Endometrial microvascular endothelial cells (primary cell): Measurements from ENCODE around the gene INPP5E. TPM values are rescaled to one million over a fixed set of nuclear protein-coding genes. Genes with fewer than 3 reads are reported as not detected.

Experiments
- in situ Hi-C: cut with HindIII; loops from 2 replicates; pipeline ENCODE4 v1.10.0; 2017; ENCODE audit warnings: low sequenced_read_pairs, low pct_unique_long_range_greater_than_20kb; ENCODE audit errors: inconsistent ontology term
- total RNA-seq: library from RNA; depleted of rRNA; stranded (reverse); fragments of >200 nt; gene quantifications from one replicate; pipeline ENCODE4 v1.2.3, GENCODE V29; 2015; ENCODE audit errors: inconsistent ontology term

Gene INPP5E
- 12.0 TPM for total RNA-seq

GRCh38 chr9:136439481-136440408, at the start of gene INPP5E:
TSS of gene INPP5E (minus strand) at chr9:136439845. CDS start at chr9:136439419, 426 bp downstream.
- in situ Hi-C loops, result no loop called here

GRCh38 chr9:136488247-136489214, 48.9 kb upstream of the INPP5E start:
- in situ Hi-C loops, result no loop called here

GRCh38 chr9:136487672-136488071, 48.0 kb upstream of the INPP5E start:
- in situ Hi-C loops, result no loop called here

GRCh38 chr9:136486823-136487620, 47.4 kb upstream of the INPP5E start:
- in situ Hi-C loops, result no loop called here

GRCh38 chr9:136486131-136486530, 46.5 kb upstream of the INPP5E start:
- in situ Hi-C loops, result no loop called here

GRCh38 chr9:136485049-136486045, 45.7 kb upstream of the INPP5E start:
- in situ Hi-C loops, result no loop called here

- in situ Hi-C loops, result no loop called here
These were observed 44.8 kb upstream of the INPP5E start for GRCh38 chr9:136484153-136485048.

GRCh38 chr9:136483589-136484152, 44.0 kb upstream of the INPP5E start:
- in situ Hi-C loops, result no loop called here

GRCh38 chr9:136482793-136483588, 43.3 kb upstream of the INPP5E start, which contains the start of gene SEC16A:
TSS of gene SEC16A (minus strand) at chr9:136483040. CDS start at chr9:136477615, 5,425 bp downstream.
- in situ Hi-C loops, result no loop called here

GRCh38 chr9:136482046-136482792, 42.6 kb upstream of the INPP5E start:
- in situ Hi-C loops, result no loop called here

- in situ Hi-C loops, result no loop called here
These were observed 41.9 kb upstream of the INPP5E start for GRCh38 chr9:136481558-136481957.

- in situ Hi-C loops, result no loop called here
These were observed 36.9 kb upstream of the INPP5E start for GRCh38 chr9:136476369-136477150.

- in situ Hi-C loops, result no loop called here
These were observed 35.6 kb upstream of the INPP5E start for GRCh38 chr9:136474974-136475865.
